Activated CD4-positive, alpha-beta T cell treated with anti-CD3 and anti-CD28 coated beads, Interleukin-10, Interleukin-2, amounts not matched to agents 100 ng/mL and 50 ng/mL, durations not matched to agents 16 hours and 8 hours (primary cell): ENCODE results near the gene NME8.
A peak's percentile ranks its signal among the peaks of the same experiment; 100 is the strongest.
"Not testable (repeated sequence)": the region's sequence is repeated elsewhere in the genome, so short reads cannot be mapped to it uniquely, and the experiment has no call there.

Experiments
- DNase-seq: peaks from one replicate; pipeline ENCODE4 v3.0.0-alpha.2; 2020

NME8 gene

GRCh38 chr7:37848297-37848696 lies at the start of gene NME8:
TSS of gene NME8 (plus strand) at chr7:37848597. CDS start at chr7:37850267, 1,670 bp downstream.
- DNase-seq = no peak

- no peak for DNase-seq
Observed at GRCh38 chr7:37806152-37806551, 42.2 kb upstream of the NME8 start.

- DNase-seq = not testable (repeated sequence)
Observed at GRCh38 chr7:37812161-37812580, 36.2 kb upstream of the NME8 start.

- DNase-seq = no peak
Observed at GRCh38 chr7:37815671-37816371, 32.6 kb upstream of the NME8 start.

GRCh38 chr7:37816922-37817590 lies 31.3 kb upstream of the NME8 start:
- DNase-seq = no peak

GRCh38 chr7:37817591-37817960 lies 30.8 kb upstream of the NME8 start:
- no peak for DNase-seq

- no peak for DNase-seq
Observed at GRCh38 chr7:37817996-37818720, 30.2 kb upstream of the NME8 start.

GRCh38 chr7:37820708-37821468 lies 27.5 kb upstream of the NME8 start:
- DNase-seq = no peak

- DNase-seq = no peak
Observed at GRCh38 chr7:37822946-37823345, 25.5 kb upstream of the NME8 start.

GRCh38 chr7:37823557-37823956 lies 24.8 kb upstream of the NME8 start:
- DNase-seq = no peak

- DNase-seq = peak; percentile 35
Observed at GRCh38 chr7:37825038-37825437, 23.4 kb upstream of the NME8 start.

GRCh38 chr7:37826825-37827224 lies 21.6 kb upstream of the NME8 start:
- DNase-seq = no peak

GRCh38 chr7:37831244-37831643 lies 17.2 kb upstream of the NME8 start:
- DNase-seq = no peak

- DNase-seq = peak; percentile 18
Observed at GRCh38 chr7:37832194-37832593, 16.2 kb upstream of the NME8 start.

- peak; percentile 58 for DNase-seq
Observed at GRCh38 chr7:37833107-37833817, 15.1 kb upstream of the NME8 start.

GRCh38 chr7:37833818-37834146 lies 14.6 kb upstream of the NME8 start:
- DNase-seq = no peak

GRCh38 chr7:37853468-37853867 lies 5.1 kb downstream of the NME8 start:
- DNase-seq = peak; percentile 4

GRCh38 chr7:37882086-37882485 lies 33.7 kb downstream of the NME8 start:
- no peak for DNase-seq

- DNase-seq = no peak
Observed at GRCh38 chr7:37893359-37893758, 45.0 kb downstream of the NME8 start.

GRCh38 chr7:37894671-37895070 lies 46.3 kb downstream of the NME8 start:
- DNase-seq = no peak

- no peak for DNase-seq
Observed at GRCh38 chr7:37899712-37900247, 51.4 kb downstream of the NME8 start.

GRCh38 chr7:37901236-37901827 lies 52.9 kb downstream of the NME8 start:
- DNase-seq = peak; percentile 13
